Measurements from ENCODE around the gene ABI1. TPM values are rescaled to one million over a fixed set of nuclear protein-coding genes. Genes with fewer than 3 reads are reported as not detected.
A peak's percentile ranks its signal among the peaks of the same experiment; 100 is the strongest.
"Not testable (repeated sequence)": the region's sequence is repeated elsewhere in the genome, so short reads cannot be mapped to it uniquely, and the experiment has no call there.

Gene ABI1
- total RNA-seq, 4 donors from 2014 or later = 51.4 to 67.1 (median 63.3) TPM

DNA sequence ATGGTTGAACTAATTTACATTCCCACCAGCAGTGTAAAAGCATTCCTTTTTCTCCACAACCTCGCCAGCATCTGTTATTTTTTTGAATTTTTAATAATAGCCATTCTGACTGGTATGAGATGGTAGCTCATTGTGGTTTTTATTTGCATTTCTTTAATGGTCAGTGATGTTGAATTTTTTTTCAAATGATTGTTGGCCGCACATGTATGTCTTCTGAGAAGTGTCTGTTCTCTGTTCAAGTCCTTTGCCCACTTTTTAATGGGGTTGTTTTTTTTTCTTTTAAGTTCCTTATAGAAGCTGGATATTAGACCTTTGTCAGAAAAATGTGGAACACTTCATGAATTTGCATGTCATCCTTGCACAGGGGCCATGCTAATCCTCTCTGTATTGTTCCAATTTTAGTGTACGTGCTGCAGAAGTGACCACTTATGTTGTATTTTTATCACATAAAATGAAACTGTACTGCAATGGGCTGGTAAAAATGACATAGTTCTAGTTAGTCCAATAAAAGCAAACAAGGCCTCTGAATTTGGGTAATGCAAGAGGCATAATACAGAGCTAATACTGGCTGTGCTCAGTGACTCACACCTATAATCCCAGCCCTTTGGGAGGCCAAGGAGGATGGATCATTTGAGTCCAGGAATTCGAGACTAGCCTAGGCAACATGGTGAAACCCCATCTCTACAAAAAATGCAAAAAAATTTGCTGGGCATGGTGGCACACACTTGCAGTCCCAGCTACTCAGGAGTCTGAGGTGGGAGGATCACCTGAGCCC lies 70.3 kb downstream of the ABI1 start:
- TF ChIP-seq, protein P1, sequence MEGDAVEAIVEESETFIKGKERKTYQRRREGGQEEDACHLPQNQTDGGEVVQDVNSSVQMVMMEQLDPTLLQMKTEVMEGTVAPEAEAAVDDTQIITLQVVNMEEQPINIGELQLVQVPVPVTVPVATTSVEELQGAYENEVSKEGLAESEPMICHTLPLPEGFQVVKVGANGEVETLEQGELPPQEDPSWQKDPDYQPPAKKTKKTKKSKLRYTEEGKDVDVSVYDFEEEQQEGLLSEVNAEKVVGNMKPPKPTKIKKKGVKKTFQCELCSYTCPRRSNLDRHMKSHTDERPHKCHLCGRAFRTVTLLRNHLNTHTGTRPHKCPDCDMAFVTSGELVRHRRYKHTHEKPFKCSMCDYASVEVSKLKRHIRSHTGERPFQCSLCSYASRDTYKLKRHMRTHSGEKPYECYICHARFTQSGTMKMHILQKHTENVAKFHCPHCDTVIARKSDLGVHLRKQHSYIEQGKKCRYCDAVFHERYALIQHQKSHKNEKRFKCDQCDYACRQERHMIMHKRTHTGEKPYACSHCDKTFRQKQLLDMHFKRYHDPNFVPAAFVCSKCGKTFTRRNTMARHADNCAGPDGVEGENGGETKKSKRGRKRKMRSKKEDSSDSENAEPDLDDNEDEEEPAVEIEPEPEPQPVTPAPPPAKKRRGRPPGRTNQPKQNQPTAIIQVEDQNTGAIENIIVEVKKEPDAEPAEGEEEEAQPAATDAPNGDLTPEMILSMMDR (IDR thresholded peaks at IDR 0.05) = no peak
- no peak for TF ChIP-seq POLR2A (IDR thresholded peaks at IDR 0.05)
- no peaks in the 10 kb centered on the region for H3K9me3 ChIP-seq
- no peaks in the 10 kb centered on the region for H3K36me3 ChIP-seq
- no peaks in the 10 kb centered on the region for H3K27me3 ChIP-seq
- DNase-seq = no peak
- no peak overlapping the region for H3K4me3 ChIP-seq
- 66 to 71% methylated on average over 4 of the region's 4 CpGs for WGBS, 2 donors
- peak overlapping the region in 1 of 4 donors; percentile 17 for H3K27ac ChIP-seq
- intact Hi-C loops (cut with DNase I) = no loop called here
- H3K4me1 ChIP-seq = peaks cover 0 to 55% (median 13%) of the 10 kb centered on the region in 3 donors

DNA sequence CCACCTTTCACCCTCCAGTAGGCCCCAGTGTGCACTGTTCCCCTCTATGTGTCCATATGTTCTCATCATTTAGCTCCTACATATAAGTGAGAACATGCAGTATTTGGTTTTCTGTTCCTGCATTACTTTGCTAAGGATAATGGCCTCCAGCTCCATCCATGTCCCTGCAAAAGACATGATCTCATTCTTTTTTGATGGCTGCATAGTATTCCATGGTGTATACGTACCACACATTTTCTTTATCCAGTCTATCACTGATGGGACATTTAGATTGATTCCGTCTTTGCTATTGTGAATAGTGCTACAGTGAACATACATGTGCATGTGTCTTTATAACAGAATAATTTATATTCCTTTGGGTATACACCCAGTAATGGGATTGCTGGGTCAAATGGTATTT lies 71.0 kb downstream of the ABI1 start:
- intact Hi-C loops (cut with DNase I); H3K36me3 ChIP-seq; H3K27ac ChIP-seq; DNase-seq; H3K9me3 ChIP-seq; H3K27me3 ChIP-seq; H3K4me3 ChIP-seq: not testable (repeated sequence)
- peaks cover 0 to 61% (median 18%) of the 10 kb centered on the region in 3 donors for H3K4me1 ChIP-seq
- WGBS, 2 donors = 94 to 96% methylated on average over 2 of the region's 2 CpGs

- Histone ChIP-seq H3K4me1 (peaks cover 0 to 74% (median 25%) of the 10 kb centered on the region in 3 donors), H3K27me3 (no peaks in the 10 kb centered on the region), H3K27ac (no peak overlapping the region), H3K36me3 (no peaks in the 10 kb centered on the region), H3K9me3 (no peaks in the 10 kb centered on the region), H3K4me3 (no peak overlapping the region)
- no peak for DNase-seq
- intact Hi-C loops (cut with DNase I) = no loop called here
- 92% methylated on average over 3 of the region's 3 CpGs for WGBS, 2 donors
- TF ChIP-seq POLR2A (IDR thresholded peaks at IDR 0.05) = no peak
- TF ChIP-seq, protein P1 (IDR thresholded peaks at IDR 0.05) = no peak
These were observed 73.4 kb downstream of the ABI1 start for GRCh38 chr10:26787362-26787761.

- 47 to 55% methylated on average over 2 of the region's 2 CpGs for WGBS, 2 donors
- peaks cover 26 to 81% (median 59%) of the 10 kb centered on the region in 3 donors for H3K4me1 ChIP-seq
- no peaks in the 10 kb centered on the region for H3K27me3 ChIP-seq
- H3K9me3 ChIP-seq = no peaks in the 10 kb centered on the region
- DNase-seq = no peak
- intact Hi-C loops (cut with DNase I) = no loop called here
- TF ChIP-seq, protein P1 (IDR thresholded peaks at IDR 0.05) = no peak
- TF ChIP-seq POLR2A (IDR thresholded peaks at IDR 0.05) = no peak
- peak overlapping the region; percentile 74 to 85 (median 78) for H3K27ac ChIP-seq
- no peaks in the 10 kb centered on the region for H3K36me3 ChIP-seq
- no peak overlapping the region for H3K4me3 ChIP-seq
These were observed 79.0 kb downstream of the ABI1 start for GRCh38 chr10:26781797-26782196.

DNA sequence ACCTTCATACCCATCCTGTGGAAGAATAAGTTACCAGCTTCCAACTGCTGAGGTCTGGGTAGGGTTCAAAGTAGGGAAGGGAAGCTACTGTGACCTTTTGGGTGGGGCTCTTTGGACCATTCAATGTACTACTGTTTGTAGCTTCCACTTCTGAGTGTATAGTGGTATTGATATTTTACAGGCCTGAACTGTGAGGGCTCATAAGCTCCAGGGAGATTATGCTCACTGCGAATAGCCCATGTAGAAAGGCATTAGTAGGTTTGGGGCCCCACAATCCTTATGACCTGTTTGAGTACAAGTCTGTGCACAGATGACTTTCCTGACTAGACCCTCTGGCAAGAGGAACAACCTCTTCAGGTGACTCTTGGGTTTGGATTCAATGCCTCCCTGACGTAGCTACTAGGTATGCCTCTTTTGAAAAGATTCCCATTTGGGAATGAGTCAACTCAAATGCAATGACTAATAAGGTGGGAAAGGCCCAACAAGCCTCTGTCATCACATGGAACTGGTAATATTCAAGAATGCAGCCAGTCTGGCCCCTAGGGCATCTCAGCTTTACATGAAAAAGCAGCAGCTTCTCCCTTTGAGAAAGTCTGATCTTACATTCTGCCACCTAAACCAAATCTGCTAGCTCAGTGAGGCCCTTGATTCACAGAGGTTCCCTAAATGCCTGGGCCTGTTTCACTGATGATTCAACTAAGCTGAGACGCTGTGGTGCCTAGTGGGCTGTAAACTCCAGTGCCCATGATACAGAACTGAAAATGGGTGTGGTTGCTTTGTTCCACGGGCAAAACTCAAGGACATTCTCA lies 79.8 kb downstream of the ABI1 start:
- 25 to 34% methylated on average over 4 of the region's 4 CpGs for WGBS, 2 donors
- no peak overlapping the region for H3K4me3 ChIP-seq
- no peak for DNase-seq
- H3K9me3 ChIP-seq = no peaks in the 10 kb centered on the region
- H3K27me3 ChIP-seq = no peaks in the 10 kb centered on the region
- TF ChIP-seq, protein P1 (IDR thresholded peaks at IDR 0.05) = no peak
- TF ChIP-seq POLR2A (IDR thresholded peaks at IDR 0.05) = no peak
- H3K27ac ChIP-seq = peak overlapping the region; percentile 74 to 85 (median 78)
- intact Hi-C loops (cut with DNase I) = no loop called here
- H3K4me1 ChIP-seq = peaks cover 26 to 73% (median 59%) of the 10 kb centered on the region in 3 donors
- H3K36me3 ChIP-seq = no peaks in the 10 kb centered on the region
